Endothelial cell of umbilical vein (primary cell): Measurements from ENCODE around the gene WDR93. TPM values are rescaled to one million over a fixed set of nuclear protein-coding genes. Genes with fewer than 3 reads are reported as not detected.

Source experiments
- BruUV-seq: library from RNA; stranded (reverse); fragments of 400-500 nt; replicated peaks from 2 replicates; lab custom pipeline; 2021; lab: Mats Ljungman, UMichigan
- CTCF ChIA-PET: fragments of 300-600, 350-600 bp; sonication (Branson Sonifier 250); formaldehyde crosslinking; loops from one replicate; lab custom pipeline; 2021; ENCODE audit warnings: antibody characterized with exemption, inconsistent platforms; lab: Charles Lee
- POLR2A ChIA-PET: fragments of 300-600, 350-600 bp; sonication (Branson Sonifier 250); formaldehyde crosslinking; loops from one replicate; lab custom pipeline; 2021; ENCODE audit warnings: antibody characterized with exemption, inconsistent platforms; lab: Charles Lee
- DNase-seq: peaks from one replicate; pipeline ENCODE4 v3.0.0-alpha.2; 2011; ENCODE audit warnings: low read depth, low spot score
- FAIRE-seq: peaks from 2 replicates; lab custom pipeline; 2011; peaks lifted over from hg19 to GRCh38; lab: Jason Lieb, UNC
- H2AFZ ChIP-seq: 2 replicates; pipeline ENCODE4 v1.6.0; 2012; ENCODE audit warnings: low read depth, low read length, control low read depth, inconsistent platforms
- H3K27ac ChIP-seq: 2 replicates; pipeline ENCODE4 v1.5.1; 2011; ENCODE audit warnings: low read depth, mild to moderate bottlenecking, control low read depth, low read length, moderate library complexity; ENCODE audit not compliant: insufficient read depth
- H3K27me3 ChIP-seq, 2 experiments: 2 replicates each; pipeline versions ENCODE4 v1.6.0 to v1.6.1; 2011; ENCODE audit warnings: low read length in 2 of 2, mixed read lengths in 1 of 2; ENCODE audit not compliant: control insufficient read depth in 2 of 2, insufficient read depth in 2 of 2
- H3K36me3 ChIP-seq, 2 experiments: 2 replicates in 1 of 2; 3 replicates in 1 of 2; pipeline ENCODE4 v1.5.1; 2011; ENCODE audit warnings: low read length in 2 of 2, mild to moderate bottlenecking in 1 of 2, moderate library complexity in 1 of 2; ENCODE audit not compliant: control insufficient read depth in 2 of 2, insufficient read depth in 2 of 2; ENCODE audit errors: extremely low read depth in 1 of 2
- H3K4me1 ChIP-seq: 3 replicates; pipeline ENCODE4 v1.5.1; 2011; ENCODE audit warnings: mild to moderate bottlenecking, low read length; ENCODE audit not compliant: control insufficient read depth, insufficient read depth; ENCODE audit errors: extremely low read depth
- H3K4me2 ChIP-seq: 2 replicates; pipeline ENCODE4 v1.6.1; 2011; ENCODE audit warnings: low read length, control low read depth, mixed read lengths; ENCODE audit not compliant: insufficient read depth
- H3K4me3 ChIP-seq, 3 experiments: fragments of 200-600 bp in 1 of 3; sonication (generic), shearing (Covaris generic) in 1 of 3; replicated peaks in 1 of 3; 2 replicates each; pipeline ENCODE4 v1.5.1; 2011 to 2016; ENCODE audit warnings: control low read depth in 3 of 3, low read length in 3 of 3, mild to moderate bottlenecking in 2 of 3, inconsistent platforms in 1 of 3, low read depth in 1 of 3, moderate library complexity in 1 of 3; ENCODE audit not compliant: insufficient read depth in 1 of 3
- H3K79me2 ChIP-seq: 2 replicates; pipeline ENCODE4 v1.6.0; 2012; ENCODE audit warnings: low read length, inconsistent platforms; ENCODE audit not compliant: control insufficient read depth, insufficient read depth
- H3K9ac ChIP-seq: replicated peaks from 2 replicates; pipeline ENCODE3; 2011; ENCODE audit warnings: low read length, control low read depth; ENCODE audit not compliant: insufficient read depth; ENCODE audit errors: extremely low read depth
- H3K9me1 ChIP-seq: replicated peaks from 3 replicates; pipeline ENCODE4 v1.6.0; 2011; ENCODE audit warnings: mild to moderate bottlenecking, low read length; ENCODE audit not compliant: control insufficient read depth, insufficient read depth; ENCODE audit errors: extremely low read depth
- H3K9me3 ChIP-seq: replicated peaks from 2 replicates; pipeline ENCODE4 v1.5.1; 2012; ENCODE audit warnings: low read length, inconsistent platforms; ENCODE audit not compliant: control insufficient read depth, insufficient read depth
- H4K20me1 ChIP-seq: replicated peaks from 2 replicates; pipeline ENCODE3; 2011; ENCODE audit warnings: mild to moderate bottlenecking, low read length; ENCODE audit not compliant: control insufficient read depth, insufficient read depth; ENCODE audit errors: extremely low read depth
- EZH2 ChIP-seq: IDR thresholded peaks from 2 replicates; pipeline ENCODE4 v1.6.1; 2012; ENCODE audit warnings: borderline replicate concordance, low read depth, mild to moderate bottlenecking, moderate library complexity, low read length, inconsistent platforms; ENCODE audit not compliant: severe bottlenecking
- FOS ChIP-seq: IDR thresholded peaks from 2 replicates; pipeline ENCODE4 v1.6.1; 2011; ENCODE audit warnings: mild to moderate bottlenecking, low read length, moderate library complexity, borderline replicate concordance; ENCODE audit not compliant: insufficient read depth
- GATA2 ChIP-seq: IDR thresholded peaks from 2 replicates; pipeline ENCODE4 v1.7.0; 2011; ENCODE audit warnings: low read depth, mild to moderate bottlenecking, moderate library complexity, mixed read lengths, low read length; ENCODE audit not compliant: insufficient read length, insufficient read depth
- JUN ChIP-seq: IDR thresholded peaks from 2 replicates; pipeline ENCODE4 v1.6.1; 2011; ENCODE audit warnings: borderline replicate concordance, low read depth; ENCODE audit not compliant: insufficient read length, insufficient read depth
- POLR2A ChIP-seq: IDR thresholded peaks from 2 replicates; pipeline ENCODE4 v1.6.1; 2012; ENCODE audit warnings: low read depth, mild to moderate bottlenecking, control low read depth, low read length
- dilution Hi-C: fragments of 300-500 bp; cut with MboI; formaldehyde crosslinking; loops from one replicate; pipeline ENCODE4 v1.15.0; 2019; ENCODE audit warnings: low sequenced_read_pairs; ENCODE audit not compliant: extremely low pct_ligation_motif_present
- intact Hi-C: fragments of 100-400 bp; cut with micrococcal nuclease; formaldehyde crosslinking; loops from one replicate; pipeline ENCODE4 v1.10.0; 2022
- polyA plus RNA-seq, 4 experiments: library from polyadenylated mRNA; depleted of rRNA in 3 of 4; stranded (reverse) in 3 of 4; unstranded in 1 of 4; fragments of >200 nt; gene quantifications; 2 replicates each; pipeline versions ENCODE4 v1.2.1 to v1.2.3, GENCODE V29; 2011 to 2012; ENCODE audit warnings: missing spikeins in 1 of 4
- total RNA-seq: library from RNA; stranded (reverse); gene quantifications from 2 replicates; pipeline ENCODE4 v1.2.3, GENCODE V29; 2021
- TF ChIP-seq, protein P1 (sequence below): IDR thresholded peaks from 2 replicates; pipeline ENCODE4 v1.6.1; 2011; ENCODE audit not compliant: insufficient read depth, insufficient read length
- TF ChIP-seq, protein P2 (sequence below), 2 donors: IDR thresholded peaks; 1 replicate in 1 of 2; 2 replicates in 1 of 2; pipeline ENCODE4 v1.5.1; 2011; ENCODE audit warnings: low read length in 2 of 2, mild to moderate bottlenecking in 2 of 2, moderate library complexity in 2 of 2, control low read depth in 1 of 2, inconsistent platforms in 1 of 2, low read depth in 1 of 2; ENCODE audit not compliant: insufficient read depth in 1 of 2; ENCODE audit errors: extremely low read depth in 1 of 2

WDR93 gene
- total and polyA plus RNA-seq, 2 donors (not counting 3 experiments of a cell fraction or from before 2014, with no cell fraction given), result 0.07 TPM; not detected in 1

DNA sequence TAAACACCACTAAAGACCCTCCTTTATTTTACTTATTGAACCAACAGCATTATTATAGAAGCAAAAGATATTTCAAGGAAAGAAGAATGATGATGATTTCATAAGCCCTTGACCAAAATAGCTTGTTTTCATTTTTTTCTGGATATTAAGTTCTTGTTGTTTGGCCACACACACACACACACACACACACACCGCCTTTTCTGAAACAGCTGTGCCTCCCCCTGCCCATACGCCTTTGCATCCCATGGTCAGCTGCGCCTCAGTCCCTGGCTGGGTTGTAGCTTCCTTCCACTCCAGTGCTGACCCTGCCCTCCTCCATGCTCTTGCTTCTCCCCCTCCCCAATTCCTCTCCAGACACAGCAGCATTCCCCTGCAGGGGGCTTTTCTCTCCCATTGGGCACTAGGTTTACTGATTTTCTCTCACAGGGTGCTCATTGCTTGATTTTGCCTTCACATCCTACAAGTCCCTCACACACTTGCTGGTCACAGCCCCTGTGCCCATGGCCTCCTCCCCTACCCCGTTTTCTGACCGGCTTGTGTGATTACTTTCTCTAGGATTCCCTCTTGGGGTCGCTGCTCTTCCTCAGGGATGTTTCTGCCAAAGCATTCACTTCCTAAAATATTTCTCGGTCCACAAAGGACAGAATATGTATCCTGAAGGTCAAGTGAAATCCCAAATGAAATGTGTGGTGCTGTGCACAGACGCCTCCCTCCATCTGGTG lies 42.0 kb downstream of the WDR93 start:
- FAIRE-seq (no peak), DNase-seq (no peak)
- no peaks in the 10 kb centered on the region for H3K9me1 ChIP-seq
- intact Hi-C loops (no loop called here), dilution Hi-C loops (no loop called here)
- no peak for TF ChIP-seq JUN
- no peaks in the 10 kb centered on the region for H3K4me1 ChIP-seq
- H3K4me3 ChIP-seq, result no peak overlapping the region
- H3K36me3 ChIP-seq, result no peaks in the 10 kb centered on the region
- H3K27me3 ChIP-seq, result peaks cover 26 to 27% of the 10 kb centered on the region in 2 experiments
- POLR2A ChIA-PET, result no interaction called here
- no peak overlapping the region for H3K27ac ChIP-seq
- H3K4me2 ChIP-seq, result no peak overlapping the region
- no peaks in the 10 kb centered on the region for H3K9me3 ChIP-seq
- no peak overlapping the region for H2AFZ ChIP-seq
- H4K20me1 ChIP-seq, result no peaks in the 10 kb centered on the region
- BruUV-seq, result no TSS peak
- H3K79me2 ChIP-seq, result no peaks in the 10 kb centered on the region
- CTCF ChIA-PET, result interaction anchor here (1.0 to 1.4 kb wide), 2 partner anchors 8 to 144 kb away, joined by 3 to 6 read pairs; no protein-coding TSS in a partner anchor
- H3K9ac ChIP-seq, result no peak overlapping the region

DNA sequence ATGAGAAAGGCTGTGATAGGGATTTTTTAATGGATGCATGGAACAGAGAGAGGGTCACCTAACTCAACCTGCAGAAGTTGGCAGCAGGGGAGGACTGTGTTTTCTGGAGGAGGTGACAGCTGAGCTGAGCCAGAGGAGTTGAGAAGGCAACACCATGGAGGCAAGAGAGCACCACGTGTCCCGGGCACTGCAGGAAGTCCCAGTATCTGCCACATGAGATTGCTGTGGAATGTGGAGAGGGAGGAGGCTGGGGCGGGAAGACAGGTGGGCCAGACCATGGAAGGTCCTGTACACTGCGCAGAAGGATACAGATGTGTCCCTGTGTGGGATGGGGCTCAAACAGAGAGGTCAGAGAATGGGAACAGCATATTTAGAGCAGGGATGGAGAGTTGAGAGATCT lies 45.2 kb downstream of the WDR93 start:
- CTCF ChIA-PET, result interaction anchor here (1.9 kb wide), 1 partner anchor 139 kb away, joined by 5 read pairs; no protein-coding TSS in a partner anchor
- no peak overlapping the region for H3K4me2 ChIP-seq
- H3K4me3 ChIP-seq, result no peak overlapping the region
- FAIRE-seq (no peak), DNase-seq (no peak)
- H3K4me1 ChIP-seq, result no peaks in the 10 kb centered on the region
- no peak overlapping the region for H3K27ac ChIP-seq
- TF ChIP-seq FOS, result no peak
- TF ChIP-seq, protein P1, sequence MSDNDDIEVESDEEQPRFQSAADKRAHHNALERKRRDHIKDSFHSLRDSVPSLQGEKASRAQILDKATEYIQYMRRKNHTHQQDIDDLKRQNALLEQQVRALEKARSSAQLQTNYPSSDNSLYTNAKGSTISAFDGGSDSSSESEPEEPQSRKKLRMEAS, result no peak
- TF ChIP-seq, protein P2, sequence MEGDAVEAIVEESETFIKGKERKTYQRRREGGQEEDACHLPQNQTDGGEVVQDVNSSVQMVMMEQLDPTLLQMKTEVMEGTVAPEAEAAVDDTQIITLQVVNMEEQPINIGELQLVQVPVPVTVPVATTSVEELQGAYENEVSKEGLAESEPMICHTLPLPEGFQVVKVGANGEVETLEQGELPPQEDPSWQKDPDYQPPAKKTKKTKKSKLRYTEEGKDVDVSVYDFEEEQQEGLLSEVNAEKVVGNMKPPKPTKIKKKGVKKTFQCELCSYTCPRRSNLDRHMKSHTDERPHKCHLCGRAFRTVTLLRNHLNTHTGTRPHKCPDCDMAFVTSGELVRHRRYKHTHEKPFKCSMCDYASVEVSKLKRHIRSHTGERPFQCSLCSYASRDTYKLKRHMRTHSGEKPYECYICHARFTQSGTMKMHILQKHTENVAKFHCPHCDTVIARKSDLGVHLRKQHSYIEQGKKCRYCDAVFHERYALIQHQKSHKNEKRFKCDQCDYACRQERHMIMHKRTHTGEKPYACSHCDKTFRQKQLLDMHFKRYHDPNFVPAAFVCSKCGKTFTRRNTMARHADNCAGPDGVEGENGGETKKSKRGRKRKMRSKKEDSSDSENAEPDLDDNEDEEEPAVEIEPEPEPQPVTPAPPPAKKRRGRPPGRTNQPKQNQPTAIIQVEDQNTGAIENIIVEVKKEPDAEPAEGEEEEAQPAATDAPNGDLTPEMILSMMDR (IDR thresholded peaks at IDR 0.05; ENCODE audit: extremely low read depth in 1 of 2, insufficient read depth in 1 of 2, low read depth in 1 of 2, low read length in 2 of 2), result no peak
- TF ChIP-seq EZH2, result no peak
- TF ChIP-seq GATA2, result no peak
- TF ChIP-seq POLR2A, result no peak
- dilution Hi-C loops (no loop called here), intact Hi-C loops (no loop called here)
- no TSS peak for BruUV-seq
- no peak overlapping the region for H2AFZ ChIP-seq
- no peaks in the 10 kb centered on the region for H3K36me3 ChIP-seq
- H3K79me2 ChIP-seq, result no peaks in the 10 kb centered on the region
- POLR2A ChIA-PET, result no interaction called here
- H3K27me3 ChIP-seq, result peaks cover 18 to 21% of the 10 kb centered on the region in 2 experiments
- no peaks in the 10 kb centered on the region for H3K9me3 ChIP-seq
- H3K9ac ChIP-seq, result no peak overlapping the region
- no peaks in the 10 kb centered on the region for H4K20me1 ChIP-seq
- H3K9me1 ChIP-seq, result no peaks in the 10 kb centered on the region
